ENCODE data around the gene TAF10. TPM values are rescaled to one million over a fixed set of nuclear protein-coding genes. Genes with fewer than 3 reads are reported as not detected.

TAF10 gene
- total and polyA plus RNA-seq, 2 of the 13 experiments (the other 11 are each of a cell fraction or from before 2014, with no cell fraction given) = 71.3 to 134 TPM

- TF ChIP-seq CAMTA2 (CRISPR knock-in tag; IDR thresholded peaks at IDR 0.05; ENCODE audit: borderline replicate concordance) (no peak), ZNF20 (CRISPR knock-in tag; IDR thresholded peaks at IDR 0.05) (no peak), ETV6 (CRISPR knock-in tag; conservative IDR thresholded peaks at IDR 0.05) (no peak), MIER2 (CRISPR knock-in tag; IDR thresholded peaks at IDR 0.05) (no peak), ZNF468 (CRISPR knock-in tag; IDR thresholded peaks at IDR 0.05) (no peak), ZBTB38 (CRISPR knock-in tag; IDR thresholded peaks at IDR 0.05) (peak; percentile 52; the same call in 1 of the 2 replicates), FOXO1 (CRISPR knock-in tag; IDR thresholded peaks at IDR 0.05) (peak; percentile 43; the same call in 1 of the 2 replicates), ZSCAN20 (CRISPR knock-in tag; IDR thresholded peaks at IDR 0.05; ENCODE audit: borderline replicate concordance) (no peak), CBX5 (CRISPR knock-in tag; IDR thresholded peaks at IDR 0.05; ENCODE audit: borderline replicate concordance) (no peak), EEA1 (CRISPR knock-in tag; IDR thresholded peaks at IDR 0.05; ENCODE audit: borderline replicate concordance) (no peak), FOXC1 (CRISPR knock-in tag; IDR thresholded peaks at IDR 0.05; ENCODE audit: borderline replicate concordance) (no peak), GFI1 (CRISPR knock-in tag; IDR thresholded peaks at IDR 0.05; ENCODE audit: borderline replicate concordance) (no peak), NR1H2 (CRISPR knock-in tag; IDR thresholded peaks at IDR 0.05; ENCODE audit: borderline replicate concordance, low read depth) (no peak), FOXO4 (CRISPR knock-in tag; conservative IDR thresholded peaks at IDR 0.05) (no peak), ZNF17 (CRISPR knock-in tag; IDR thresholded peaks at IDR 0.05) (no peak), HNRNPK (IDR thresholded peaks at IDR 0.05; ENCODE audit: low read depth, low read length, poor library complexity, severe bottlenecking) (no peak)
- TF ChIP-seq, protein P1, sequence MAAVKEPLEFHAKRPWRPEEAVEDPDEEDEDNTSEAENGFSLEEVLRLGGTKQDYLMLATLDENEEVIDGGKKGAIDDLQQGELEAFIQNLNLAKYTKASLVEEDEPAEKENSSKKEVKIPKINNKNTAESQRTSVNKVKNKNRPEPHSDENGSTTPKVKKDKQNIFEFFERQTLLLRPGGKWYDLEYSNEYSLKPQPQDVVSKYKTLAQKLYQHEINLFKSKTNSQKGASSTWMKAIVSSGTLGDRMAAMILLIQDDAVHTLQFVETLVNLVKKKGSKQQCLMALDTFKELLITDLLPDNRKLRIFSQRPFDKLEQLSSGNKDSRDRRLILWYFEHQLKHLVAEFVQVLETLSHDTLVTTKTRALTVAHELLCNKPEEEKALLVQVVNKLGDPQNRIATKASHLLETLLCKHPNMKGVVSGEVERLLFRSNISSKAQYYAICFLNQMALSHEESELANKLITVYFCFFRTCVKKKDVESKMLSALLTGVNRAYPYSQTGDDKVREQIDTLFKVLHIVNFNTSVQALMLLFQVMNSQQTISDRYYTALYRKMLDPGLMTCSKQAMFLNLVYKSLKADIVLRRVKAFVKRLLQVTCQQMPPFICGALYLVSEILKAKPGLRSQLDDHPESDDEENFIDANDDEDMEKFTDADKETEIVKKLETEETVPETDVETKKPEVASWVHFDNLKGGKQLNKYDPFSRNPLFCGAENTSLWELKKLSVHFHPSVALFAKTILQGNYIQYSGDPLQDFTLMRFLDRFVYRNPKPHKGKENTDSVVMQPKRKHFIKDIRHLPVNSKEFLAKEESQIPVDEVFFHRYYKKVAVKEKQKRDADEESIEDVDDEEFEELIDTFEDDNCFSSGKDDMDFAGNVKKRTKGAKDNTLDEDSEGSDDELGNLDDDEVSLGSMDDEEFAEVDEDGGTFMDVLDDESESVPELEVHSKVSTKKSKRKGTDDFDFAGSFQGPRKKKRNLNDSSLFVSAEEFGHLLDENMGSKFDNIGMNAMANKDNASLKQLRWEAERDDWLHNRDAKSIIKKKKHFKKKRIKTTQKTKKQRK (IDR thresholded peaks at IDR 0.05; ENCODE audit: low read length) = no peak
- TF ChIP-seq, protein P2, sequence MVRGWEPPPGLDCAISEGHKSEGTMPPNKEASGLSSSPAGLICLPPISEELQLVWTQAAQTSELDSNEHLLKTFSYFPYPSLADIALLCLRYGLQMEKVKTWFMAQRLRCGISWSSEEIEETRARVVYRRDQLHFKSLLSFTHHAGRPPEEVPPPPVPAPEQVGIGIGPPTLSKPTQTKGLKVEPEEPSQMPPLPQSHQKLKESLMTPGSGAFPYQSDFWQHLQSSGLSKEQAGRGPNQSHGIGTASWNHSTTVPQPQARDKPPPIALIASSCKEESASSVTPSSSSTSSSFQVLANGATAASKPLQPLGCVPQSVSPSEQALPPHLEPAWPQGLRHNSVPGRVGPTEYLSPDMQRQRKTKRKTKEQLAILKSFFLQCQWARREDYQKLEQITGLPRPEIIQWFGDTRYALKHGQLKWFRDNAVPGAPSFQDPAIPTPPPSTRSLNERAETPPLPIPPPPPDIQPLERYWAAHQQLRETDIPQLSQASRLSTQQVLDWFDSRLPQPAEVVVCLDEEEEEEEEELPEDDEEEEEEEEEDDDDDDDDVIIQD (CRISPR knock-in tag; IDR thresholded peaks at IDR 0.05; ENCODE audit: low read depth) = no peak
- TF ChIP-seq, protein P3, sequence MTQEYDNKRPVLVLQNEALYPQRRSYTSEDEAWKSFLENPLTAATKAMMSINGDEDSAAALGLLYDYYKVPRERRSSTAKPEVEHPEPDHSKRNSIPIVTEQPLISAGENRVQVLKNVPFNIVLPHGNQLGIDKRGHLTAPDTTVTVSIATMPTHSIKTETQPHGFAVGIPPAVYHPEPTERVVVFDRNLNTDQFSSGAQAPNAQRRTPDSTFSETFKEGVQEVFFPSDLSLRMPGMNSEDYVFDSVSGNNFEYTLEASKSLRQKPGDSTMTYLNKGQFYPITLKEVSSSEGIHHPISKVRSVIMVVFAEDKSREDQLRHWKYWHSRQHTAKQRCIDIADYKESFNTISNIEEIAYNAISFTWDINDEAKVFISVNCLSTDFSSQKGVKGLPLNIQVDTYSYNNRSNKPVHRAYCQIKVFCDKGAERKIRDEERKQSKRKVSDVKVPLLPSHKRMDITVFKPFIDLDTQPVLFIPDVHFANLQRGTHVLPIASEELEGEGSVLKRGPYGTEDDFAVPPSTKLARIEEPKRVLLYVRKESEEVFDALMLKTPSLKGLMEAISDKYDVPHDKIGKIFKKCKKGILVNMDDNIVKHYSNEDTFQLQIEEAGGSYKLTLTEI (CRISPR knock-in tag; conservative IDR thresholded peaks at IDR 0.05) = no peak
These were observed 7.2 kb upstream of the TAF10 start, which contains the start of gene TPP1 (continued) for GRCh38 chr11:6619004-6619745.

Measured in HepG2 (cell line).